OCI-LY1 (cell line): Measurements from ENCODE around the gene ACTN4.
A peak's percentile ranks its signal among the peaks of the same experiment; 100 is the strongest.

Source experiments
- H2AFZ ChIP-seq: fragments of 200-600 bp; sonication (generic), shearing (Covaris generic); 2 replicates; pipeline ENCODE4 v1.6.0; 2014; ENCODE audit warnings: antibody characterized with exemption, mild to moderate bottlenecking, low read length
- H3F3A ChIP-seq: fragments of 200-600 bp; sonication (generic), shearing (Covaris generic); 2 replicates; pipeline ENCODE4 v1.6.0; 2014; ENCODE audit warnings: mild to moderate bottlenecking, antibody characterized with exemption, low read length, moderate library complexity; ENCODE audit not compliant: insufficient read depth
- H3K27ac ChIP-seq: fragments of 200-600 bp; sonication (generic); 2 replicates; pipeline ENCODE4 v1.5.1; 2014; ENCODE audit warnings: low read length, mixed run types, mild to moderate bottlenecking, low read depth; ENCODE audit not compliant: poor library complexity, severe bottlenecking
- H3K27me3 ChIP-seq: fragments of 200-600 bp; sonication (generic); 2 replicates; pipeline ENCODE4 v1.6.0; 2014; ENCODE audit warnings: antibody characterized with exemption, mild to moderate bottlenecking, low read length, moderate library complexity; ENCODE audit not compliant: insufficient read depth
- H3K36me3 ChIP-seq: fragments of 200-600 bp; sonication (generic); 2 replicates; pipeline ENCODE4 v1.6.1; 2014; ENCODE audit warnings: mild to moderate bottlenecking, antibody characterized with exemption, low read length, moderate library complexity, mixed read lengths; ENCODE audit not compliant: insufficient read depth
- H3K4me1 ChIP-seq: fragments of 200-600 bp; sonication (generic); 2 replicates; pipeline ENCODE4 v1.5.1; 2014; ENCODE audit warnings: mild to moderate bottlenecking, low read length, moderate library complexity; ENCODE audit not compliant: insufficient read depth, severe bottlenecking
- H3K4me2 ChIP-seq: fragments of 200-600 bp; sonication (generic), shearing (Covaris generic); 2 replicates; pipeline ENCODE4 v1.6.1; 2014; ENCODE audit warnings: low read length
- H3K4me3 ChIP-seq: fragments of 200-600 bp; sonication (generic); 2 replicates; pipeline ENCODE4 v1.5.1; 2014; ENCODE audit warnings: low read length, low read depth, mild to moderate bottlenecking, mixed read lengths; ENCODE audit not compliant: poor library complexity, severe bottlenecking
- H3K79me2 ChIP-seq: fragments of 200-600 bp; shearing (Covaris generic); 2 replicates; pipeline ENCODE4 v1.6.1; 2016; ENCODE audit warnings: mixed run types, low read length, mixed read lengths; ENCODE audit not compliant: insufficient read depth
- H3K9ac ChIP-seq: fragments of 200-600 bp; sonication (generic), shearing (Covaris generic); 2 replicates; pipeline ENCODE4 v1.6.1; 2014; ENCODE audit warnings: mild to moderate bottlenecking, low read length, mixed read lengths
- H3K9me2 ChIP-seq: fragments of 200-600 bp; sonication (generic), shearing (Covaris generic); 2 replicates; pipeline ENCODE4 v1.6.1; 2014; ENCODE audit warnings: low read depth, mild to moderate bottlenecking, low read length, mixed read lengths
- H3K9me3 ChIP-seq: fragments of 200-600 bp; shearing (Covaris generic); 2 replicates; pipeline ENCODE4 v1.6.1; 2014; ENCODE audit warnings: low read length, mixed read lengths
- H4K20me1 ChIP-seq: fragments of 200-600 bp; sonication (generic), shearing (Covaris generic); 2 replicates; pipeline ENCODE4 v1.6.0; 2016; ENCODE audit warnings: mild to moderate bottlenecking, low read length; ENCODE audit not compliant: insufficient read depth
- CTCF ChIP-seq: fragments of 200-600 bp; sonication (generic), shearing (Covaris generic); IDR thresholded peaks from 2 replicates; pipeline ENCODE4 v1.5.1; 2017; ENCODE audit warnings: mild to moderate bottlenecking, antibody characterized with exemption, low read length, moderate library complexity, mixed read lengths
- EZH2 ChIP-seq: fragments of 200-600 bp; sonication (generic), shearing (Covaris generic); IDR thresholded peaks from 2 replicates; pipeline ENCODE4 v1.8.0; 2017; ENCODE audit warnings: borderline replicate concordance, mixed run types, mild to moderate bottlenecking, antibody characterized with exemption, low read length, moderate library complexity, mixed read lengths

ACTN4 gene

GRCh38 chr19:38649305-38650171 lies 2.1 kb downstream of the ACTN4 start:
- Histone ChIP-seq H3F3A (no peaks in the 10 kb centered on the region), H3K36me3 (peaks cover 9% of the 10 kb centered on the region; the same call in 1 of the 2 replicates), H3K9ac (peak overlapping the region; percentile 96; the same call in 1 of the 2 replicates), H3K4me2 (peak overlapping the region; percentile 97), H2AFZ (no peak overlapping the region), H3K4me3 (peak overlapping the region; percentile 97), H4K20me1 (no peaks in the 10 kb centered on the region), H3K9me2 (no peaks in the 10 kb centered on the region), H3K27ac (no peak overlapping the region), H3K27me3 (no peaks in the 10 kb centered on the region), H3K9me3 (no peaks in the 10 kb centered on the region), H3K79me2 (peaks cover 68% of the 10 kb centered on the region), H3K4me1 (peaks cover 59% of the 10 kb centered on the region)
- TF ChIP-seq CTCF = no peak
- TF ChIP-seq EZH2 = no peak

- H3K27ac ChIP-seq = no peak overlapping the region
- no peak overlapping the region for H3K9ac ChIP-seq
These were observed 2.8 kb downstream of the ACTN4 start for GRCh38 chr19:38650172-38650775.

More at GRCh38 chr19:38650172-38650775, 2.8 kb downstream of the ACTN4 start:
- Histone ChIP-seq H3K4me3 (peak overlapping the region; percentile 97), H3K4me1 (peaks cover 66% of the 10 kb centered on the region), H3K9me3 (no peaks in the 10 kb centered on the region), H3K4me2 (peak overlapping the region; percentile 97), H4K20me1 (no peaks in the 10 kb centered on the region), H3K36me3 (peaks cover 13% of the 10 kb centered on the region; the same call in 1 of the 2 replicates), H3K27me3 (no peaks in the 10 kb centered on the region), H3K9me2 (no peaks in the 10 kb centered on the region), H3F3A (no peaks in the 10 kb centered on the region), H2AFZ (no peak overlapping the region), H3K79me2 (peaks cover 76% of the 10 kb centered on the region)
- TF ChIP-seq CTCF (no peak), EZH2 (no peak)
